Measurements from ENCODE around the gene ZBTB17. TPM values are rescaled to one million over a fixed set of nuclear protein-coding genes. Genes with fewer than 3 reads are reported as not detected.

Gene ZBTB17
- total and polyA plus RNA-seq, 9 of the 15 experiments (the other 6 are each of a cell fraction or from before 2014, with no cell fraction given) = 1.1 to 53.4 (median 29.6) TPM

- TF ChIP-seq ZBTB2 (IDR thresholded peaks at IDR 0.05) (peak; percentile 93), ZNF146 (CRISPR knock-in tag; IDR thresholded peaks at IDR 0.05; ENCODE audit: unreplicated experiment) (no peak), NCOA6 (IDR thresholded peaks at IDR 0.05) (no peak), TEAD2 (tag; IDR thresholded peaks at IDR 0.05) (no peak), POLR2AphosphoS5 (IDR thresholded peaks at IDR 0.05; ENCODE audit: control insufficient read depth, insufficient read depth, low read depth, low read length) (peak; percentile 93), YY1 (IDR thresholded peaks at IDR 0.05; ENCODE audit: borderline replicate concordance in 1 of 3, control insufficient read depth in 1 of 3, extremely low read depth in 1 of 3, insufficient read depth in 3 of 3, insufficient read length in 1 of 3, insufficient replicate concordance in 2 of 3, low read depth in 1 of 3, low read length in 2 of 3) (peak in 2 of 3 experiments; percentile 18 to 53), ZNF395 (CRISPR knock-in tag; IDR thresholded peaks at IDR 0.05) (no peak; the same call in 1 of the 2 replicates), FOS (IDR thresholded peaks at IDR 0.05; ENCODE audit: extremely low read depth, insufficient read length) (peak; percentile 81), GTF2E2 (tag; IDR thresholded peaks at IDR 0.05) (peak; percentile 80), ZC3H8 (IDR thresholded peaks at IDR 0.05) (no peak), KHSRP (IDR thresholded peaks at IDR 0.05) (peak; percentile 64; the same call in 1 of the 2 replicates), ZKSCAN8 (CRISPR knock-in tag; IDR thresholded peaks at IDR 0.05) (peak; percentile 32; the same call in 1 of the 2 replicates), SMAD3 (CRISPR knock-in tag; conservative IDR thresholded peaks at IDR 0.05) (0 out of 2 replicates have a peak, but pooled peaks have one; percentile 12), ARNT (IDR thresholded peaks at IDR 0.05) (peak; percentile 93 to 97), CCNT2 (IDR thresholded peaks at IDR 0.05; ENCODE audit: borderline replicate concordance, extremely low read depth, insufficient read length, low read depth, low read length) (peak; percentile 96), RAD21 (CRISPR knock-in tag; conservative IDR thresholded peaks at IDR 0.05 in 1 of 2, IDR thresholded peaks at IDR 0.05 in 1 of 2) (peak; percentile 51 to 72), ELF4 (CRISPR knock-in tag; IDR thresholded peaks at IDR 0.05) (peak; percentile 96), KLF13 (tag; IDR thresholded peaks at IDR 0.05; ENCODE audit: borderline replicate concordance, low read depth) (no peak), ZNF583 (CRISPR knock-in tag; IDR thresholded peaks at IDR 0.05) (no peak), MYC (IDR thresholded peaks at IDR 0.05; ENCODE audit: low read depth, low read length) (peak; percentile 68), MYC (CRISPR knock-in tag; IDR thresholded peaks at IDR 0.05; ENCODE audit: borderline replicate concordance, low read depth) (no peak), E4F1 (CRISPR knock-in tag; IDR thresholded peaks at IDR 0.05; ENCODE audit: borderline replicate concordance) (no peak)
Observed at GRCh38 chr1:15952317-15953258, 23.3 kb downstream of the ZBTB17 start (continued).

Measured in K562 (cell line).